Stimulated activated CD4-positive, alpha-beta T cell treated with anti-CD3 and anti-CD28 coated beads, Interleukin-15, amount 100 ng/mL, for 48 hours (primary cell): ENCODE data around the gene CD22.

Experiments
- DNase-seq, 2 donors: peaks; one replicate each; pipeline ENCODE4 v3.0.0-alpha.2; 2020; ENCODE audit warnings: low read depth in 2 of 2

CD22 gene

DNA sequence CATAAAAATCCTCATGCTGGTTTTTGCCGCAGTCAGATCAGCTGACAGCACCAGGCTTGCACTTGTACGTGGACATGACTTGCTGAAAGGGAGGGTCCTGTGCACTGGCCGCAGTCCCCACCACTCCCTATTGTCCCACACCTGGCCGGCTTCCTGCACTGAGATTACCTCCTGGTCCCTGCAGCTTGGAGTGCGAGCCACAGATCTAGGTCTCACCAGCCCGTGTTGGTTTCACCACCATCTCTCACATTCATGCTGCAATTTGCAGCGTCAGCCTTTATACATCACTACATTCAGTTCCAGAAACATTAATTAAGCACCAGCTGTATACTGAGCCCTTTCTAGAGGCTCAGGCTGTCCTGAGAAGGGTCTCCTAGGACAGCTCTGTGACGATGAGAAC, 15.0 kb upstream of the CD22 start:
- DNase-seq: no peak

DNA sequence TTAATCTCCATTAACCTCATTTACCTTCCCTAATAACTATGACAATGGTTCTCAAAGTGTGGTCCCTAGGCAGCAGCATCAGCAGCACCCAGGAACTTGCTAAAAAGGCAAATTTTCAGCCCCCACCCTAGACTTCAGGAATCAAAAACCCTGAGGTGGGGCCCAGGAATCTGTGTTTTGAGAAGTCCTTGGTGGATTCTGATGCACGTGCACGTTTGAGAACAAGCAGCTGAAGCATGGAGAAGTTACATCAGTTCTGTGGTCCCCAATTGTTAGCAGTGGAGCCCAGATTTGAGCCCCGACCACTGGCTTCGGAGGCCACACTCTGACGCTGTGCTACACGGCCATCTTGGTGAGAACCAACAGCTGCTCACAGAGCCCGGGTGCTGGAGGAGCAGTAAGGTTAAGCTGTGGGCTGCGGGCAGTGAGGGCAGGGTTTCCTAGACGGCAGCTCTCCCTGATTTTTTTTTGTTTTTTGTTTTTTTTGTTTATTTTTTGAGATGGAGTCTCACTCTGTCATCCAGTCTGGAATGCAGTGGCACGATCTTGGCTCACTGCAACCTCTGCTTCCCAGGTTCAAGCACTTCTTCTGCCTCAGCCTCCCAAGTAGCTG, 14.0 kb upstream of the CD22 start:
- DNase-seq: no peak

DNA sequence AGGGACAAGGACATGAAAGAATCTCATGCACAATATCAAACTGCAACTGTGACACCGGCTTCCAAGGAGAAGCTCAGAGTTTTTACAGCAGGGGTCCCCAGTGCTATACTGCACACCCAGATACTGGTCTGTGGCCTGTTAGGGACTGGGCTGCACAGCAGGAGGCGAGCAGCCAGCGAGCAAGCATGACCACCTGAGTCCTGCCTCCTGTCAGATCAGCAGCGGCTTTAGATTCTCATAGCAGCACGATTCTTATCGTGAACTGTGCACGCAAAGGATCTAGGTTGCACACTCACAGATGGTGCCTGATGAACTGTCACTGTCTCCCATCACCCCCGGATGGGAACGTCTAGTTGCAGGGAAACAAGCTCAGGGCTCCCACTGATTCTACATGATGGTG, 13.1 kb upstream of the CD22 start:
- no peak for DNase-seq

DNA sequence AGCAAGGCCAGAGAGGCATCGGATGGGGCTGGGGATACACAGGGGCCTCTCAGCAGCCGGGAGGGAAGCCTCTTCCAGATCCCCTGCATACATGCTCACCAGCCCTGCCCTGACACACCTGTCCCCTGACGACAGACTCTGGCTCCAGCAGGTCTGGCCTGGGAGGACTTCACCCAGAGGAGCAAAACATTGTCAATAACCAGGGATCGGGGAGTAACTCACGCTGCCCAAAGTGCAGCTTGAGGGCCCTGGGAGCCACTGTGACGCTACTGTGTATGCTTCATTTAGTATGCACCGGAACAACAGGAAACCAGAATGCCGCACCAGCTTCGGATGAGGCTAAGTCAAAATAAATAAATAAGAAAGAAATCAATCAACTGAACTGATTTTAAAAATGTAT, 12.4 kb upstream of the CD22 start:
- no peak for DNase-seq

DNA sequence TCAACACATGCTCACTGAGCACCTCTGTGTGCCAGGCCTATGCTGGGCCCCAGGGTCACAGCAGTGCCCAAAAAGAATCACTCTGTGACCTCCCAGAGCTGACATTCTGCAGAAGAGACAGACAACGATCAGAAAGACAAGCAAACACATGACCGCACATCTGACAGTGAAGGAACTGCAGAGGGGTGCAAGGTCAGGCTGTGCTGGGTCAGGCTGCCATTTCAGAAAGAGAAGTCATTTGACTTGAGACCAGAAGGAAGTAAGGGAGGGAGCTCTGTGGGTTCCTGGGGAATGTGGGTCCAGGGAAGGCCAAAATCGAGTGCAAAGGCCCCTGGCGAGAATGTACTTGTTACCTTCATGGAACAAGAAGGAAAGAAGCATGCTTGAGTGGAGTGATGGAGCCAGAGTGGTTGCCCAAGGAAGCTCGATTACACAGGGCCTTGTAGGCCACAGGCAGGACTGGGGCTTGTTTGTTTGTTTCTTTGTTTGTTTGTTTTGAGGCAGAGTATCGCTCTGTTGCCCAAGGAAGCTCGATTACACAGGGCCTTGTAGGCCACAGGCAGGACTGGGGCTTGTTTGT, 11.4 kb upstream of the CD22 start:
- DNase-seq: no peak

DNA sequence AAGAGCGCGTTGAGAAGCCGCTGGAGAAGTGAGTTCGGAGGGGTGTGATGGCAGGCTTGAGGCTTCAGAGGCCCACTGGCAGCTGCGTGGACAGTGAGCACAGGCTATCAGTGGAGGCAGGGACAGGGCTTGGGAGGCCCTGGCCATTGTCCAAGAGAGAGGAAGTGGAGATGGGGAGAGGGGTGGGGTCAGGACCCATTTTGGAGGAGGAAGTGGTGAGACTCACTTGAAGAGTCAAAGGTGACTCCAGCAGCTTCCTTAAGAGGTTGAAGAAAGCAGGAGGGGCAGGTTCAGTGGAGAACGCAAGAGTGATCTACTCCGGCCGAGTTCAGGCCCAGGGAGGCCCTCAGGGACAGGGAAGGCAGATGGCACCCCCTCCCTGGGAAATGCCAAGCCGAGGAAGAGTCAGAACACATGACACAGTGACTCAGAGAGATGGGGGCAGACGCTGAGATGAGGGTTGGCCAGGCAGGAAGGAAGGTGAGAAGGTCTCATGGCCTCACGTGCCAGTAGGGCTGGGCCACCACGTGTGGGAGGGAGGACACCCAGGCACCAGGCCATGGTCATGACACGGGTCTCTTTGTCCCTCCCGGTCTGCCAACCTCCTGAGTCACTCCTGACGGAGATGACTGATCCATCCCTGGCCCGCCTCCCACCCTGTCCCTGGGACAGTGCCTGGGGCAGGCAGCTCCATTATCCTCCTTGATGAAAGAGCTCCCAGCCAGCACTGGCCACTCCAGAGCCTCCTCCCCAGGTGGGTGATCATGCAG, 10.1 kb upstream of the CD22 start:
- no peak for DNase-seq

DNA sequence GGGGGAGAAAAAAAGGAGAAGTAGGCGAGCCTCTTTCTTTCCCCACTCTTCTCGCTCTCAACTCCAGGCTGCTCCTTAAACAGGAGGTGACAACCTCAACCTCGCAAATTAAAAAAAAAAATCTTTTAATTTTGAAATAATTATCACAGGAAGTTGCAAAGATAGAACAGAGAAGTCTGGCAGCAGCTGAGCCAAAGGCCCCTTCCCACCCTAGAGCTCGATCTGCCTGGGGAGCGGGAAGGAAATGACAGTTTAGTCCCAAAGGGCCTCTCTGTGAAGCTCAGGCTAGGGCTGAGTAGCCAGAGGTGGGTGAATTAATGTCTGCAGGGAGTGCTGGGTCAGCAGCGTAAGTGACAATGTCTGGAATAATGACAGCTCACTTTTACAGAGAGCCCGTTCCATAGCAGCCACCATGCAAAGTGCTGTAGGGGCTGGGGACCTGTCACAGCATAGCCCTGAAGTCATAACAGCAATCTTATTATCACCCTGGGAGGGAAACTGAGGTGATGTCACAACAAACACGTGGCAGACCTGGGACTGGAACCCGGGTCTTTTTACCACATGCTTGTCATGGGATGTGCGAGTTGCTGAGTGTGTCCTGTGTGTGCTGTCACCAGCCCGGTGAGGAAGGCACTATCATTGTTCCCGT, 8.8 kb upstream of the CD22 start:
- DNase-seq: no peak

DNA sequence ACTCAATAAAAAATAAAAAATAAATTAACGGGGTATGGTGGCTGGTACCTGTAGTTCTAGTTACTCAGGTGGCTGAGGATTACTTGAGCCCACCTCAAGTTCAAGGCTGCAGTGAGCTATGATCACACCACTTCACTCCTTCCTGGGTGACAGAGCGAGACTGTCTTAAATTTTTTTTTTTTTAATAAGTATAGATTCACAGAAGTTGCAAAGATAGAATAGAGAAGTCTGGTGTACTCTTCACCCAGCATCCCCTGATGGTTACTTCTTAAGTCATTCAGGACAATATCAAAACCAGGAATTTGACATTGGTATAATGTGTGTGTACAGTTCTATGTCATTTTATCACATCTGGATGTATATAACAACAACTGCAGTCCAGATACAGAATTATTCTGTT, 7.7 kb upstream of the CD22 start:
- DNase-seq: no peak

DNA sequence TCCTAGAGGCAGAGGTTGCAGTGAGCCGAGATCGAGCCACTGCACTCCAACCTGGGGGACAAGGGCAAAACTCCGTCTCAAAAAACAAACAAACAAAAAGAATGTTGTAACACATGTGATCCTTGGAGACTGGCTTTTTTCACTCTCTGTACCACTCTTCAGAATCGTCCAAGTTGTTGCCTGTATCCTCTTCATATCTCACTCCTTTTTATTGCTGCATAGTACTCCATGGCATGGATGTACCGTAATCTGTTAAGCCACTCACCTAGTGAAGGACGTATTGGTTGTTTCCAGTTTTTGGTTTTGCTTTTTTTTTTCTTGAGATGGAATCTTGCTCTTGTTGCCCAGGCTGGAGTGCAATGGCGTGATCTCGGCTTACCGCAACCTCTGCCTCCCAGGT, 7.0 kb upstream of the CD22 start:
- DNase-seq: no peak

DNA sequence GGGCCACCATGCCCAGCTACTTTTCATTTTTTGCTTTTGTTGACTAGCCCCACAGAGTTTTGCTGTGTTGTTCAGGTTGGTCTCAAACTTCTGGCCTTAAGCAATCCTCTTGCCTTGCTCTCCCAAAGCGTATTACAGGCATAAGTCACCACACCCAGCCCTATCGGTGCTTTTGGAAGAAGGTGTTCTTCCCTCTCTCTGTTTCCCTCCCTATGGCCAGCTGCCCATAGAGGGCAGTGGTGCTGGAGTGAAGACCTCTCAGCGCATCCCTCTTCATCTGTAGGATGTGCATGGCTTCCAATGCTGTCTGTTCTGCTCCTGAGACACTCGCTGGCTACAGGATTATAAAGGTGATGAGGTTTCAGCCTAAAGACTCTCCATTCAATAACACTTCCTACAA, 1.3 kb upstream of the CD22 start:
- DNase-seq: no peak

DNA sequence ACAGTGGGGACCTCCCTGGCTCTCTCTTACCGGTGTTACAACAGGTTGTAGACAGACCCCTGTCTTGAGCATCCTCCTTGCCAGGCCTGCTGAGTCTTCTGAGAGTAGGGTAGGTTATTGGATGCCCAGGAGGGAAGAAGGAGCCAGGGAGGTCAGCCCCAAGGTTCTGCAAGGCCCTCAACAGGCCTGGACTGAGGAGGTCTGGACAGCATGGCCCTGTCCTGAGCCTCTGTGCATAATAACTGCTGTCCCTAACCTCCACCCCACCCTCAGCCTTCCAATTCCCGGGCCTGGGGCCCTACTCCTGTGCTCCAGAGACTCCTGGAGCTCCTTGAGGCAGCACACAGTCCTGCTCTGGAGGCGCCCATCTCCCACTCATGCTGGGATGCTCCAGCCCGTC, 336 bp downstream of the CD22 start:
- DNase-seq: no peak

DNA sequence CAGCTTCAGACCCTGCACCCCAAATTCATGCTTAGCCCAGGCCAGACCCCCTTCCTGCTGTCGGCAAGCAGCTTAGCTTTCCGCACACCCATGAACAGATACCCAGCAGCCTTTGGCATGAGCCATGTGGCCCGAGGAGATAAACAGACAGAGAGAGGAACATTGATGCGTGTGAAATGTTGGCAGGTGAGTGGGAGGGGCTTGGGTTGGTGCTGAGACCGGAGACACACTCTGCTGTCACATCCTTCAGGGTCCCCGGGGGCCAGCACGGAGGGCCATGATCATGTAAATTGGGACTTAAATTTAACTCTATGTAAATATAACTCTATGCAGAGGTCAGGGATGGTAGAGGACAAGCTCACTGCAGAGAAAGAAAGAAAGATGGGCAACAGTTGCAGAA, 1.5 kb downstream of the CD22 start:
- DNase-seq: no peak

DNA sequence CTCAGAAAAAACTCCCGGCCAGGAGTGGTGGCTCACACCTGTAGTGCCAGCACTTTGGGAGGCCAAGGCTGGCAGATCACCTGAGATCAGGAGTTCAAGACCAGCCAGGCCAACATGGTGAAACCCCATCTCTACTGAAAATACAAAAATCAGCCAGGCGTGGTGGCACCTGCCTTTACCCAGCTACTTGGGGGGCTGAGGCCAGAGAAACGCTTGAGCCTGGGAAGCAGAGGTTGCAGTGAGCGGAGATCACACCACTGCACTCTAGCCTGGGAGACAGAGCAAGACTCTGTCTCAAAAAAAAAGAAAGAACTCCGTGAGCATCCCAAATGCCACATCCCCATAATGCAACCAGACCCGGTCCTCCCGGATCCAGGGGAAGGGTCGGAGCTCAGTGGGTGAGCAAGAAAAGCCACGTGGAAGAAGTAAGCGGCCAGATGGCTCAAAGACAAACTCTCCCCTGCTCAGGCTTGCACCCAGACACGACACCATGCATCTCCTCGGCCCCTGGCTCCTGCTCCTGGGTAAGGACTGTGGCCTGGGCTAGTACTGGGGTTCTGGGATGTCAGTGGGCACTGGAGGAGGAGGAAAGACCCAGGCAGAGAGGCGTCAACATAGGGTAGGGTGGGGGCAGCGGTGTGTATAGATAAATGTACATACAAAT, 2.7 kb downstream of the CD22 start:
- no peak for DNase-seq

DNA sequence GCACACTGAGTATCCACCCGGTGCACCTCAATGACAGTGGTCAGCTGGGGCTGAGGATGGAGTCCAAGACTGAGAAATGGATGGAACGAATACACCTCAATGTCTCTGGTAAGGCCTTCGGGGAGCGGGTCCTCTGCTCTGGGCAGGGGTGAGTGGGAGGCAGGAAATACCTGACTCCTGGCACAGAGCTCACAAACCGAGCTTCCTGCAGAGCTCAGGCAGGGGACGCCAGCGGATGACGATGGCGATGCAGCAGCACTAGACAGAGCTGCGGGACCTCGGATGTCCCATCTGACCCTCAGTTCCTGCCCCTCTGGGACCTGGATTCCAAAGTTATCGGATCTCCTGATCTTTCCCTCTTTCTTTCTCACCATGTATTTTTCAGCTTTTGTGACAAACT, 3.8 kb downstream of the CD22 start:
- peak in 1 of 2 donors; percentile 35 for DNase-seq

DNA sequence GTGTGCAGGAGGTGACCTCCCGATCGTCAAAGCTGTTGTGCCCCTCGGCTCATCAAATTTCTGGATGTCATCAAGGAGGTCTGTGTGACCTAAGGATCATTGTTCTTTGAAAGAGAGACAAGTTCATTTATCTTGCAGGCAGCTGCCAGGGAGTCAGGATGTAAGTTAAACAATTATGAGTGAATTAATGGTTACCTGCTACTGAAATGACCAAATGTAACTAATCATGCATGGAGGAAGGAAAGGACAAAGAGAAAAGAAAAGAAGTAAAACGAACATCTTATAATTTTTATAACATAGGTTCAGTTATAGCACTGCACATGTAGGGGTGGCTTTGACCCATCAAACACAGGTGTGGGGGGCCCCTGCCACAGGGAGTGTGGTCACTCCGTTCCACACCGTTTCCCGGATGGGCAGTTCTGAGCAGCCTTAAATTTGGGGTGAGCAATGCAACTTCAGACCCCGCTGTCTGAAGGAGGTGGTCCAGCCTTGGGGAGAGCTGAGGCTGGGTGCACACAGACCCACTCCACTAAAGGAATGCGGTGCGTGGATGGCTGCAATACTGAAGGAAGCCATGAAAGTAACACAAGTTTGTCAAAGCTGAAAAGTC, 5.3 kb downstream of the CD22 start:
- DNase-seq: no peak

DNA sequence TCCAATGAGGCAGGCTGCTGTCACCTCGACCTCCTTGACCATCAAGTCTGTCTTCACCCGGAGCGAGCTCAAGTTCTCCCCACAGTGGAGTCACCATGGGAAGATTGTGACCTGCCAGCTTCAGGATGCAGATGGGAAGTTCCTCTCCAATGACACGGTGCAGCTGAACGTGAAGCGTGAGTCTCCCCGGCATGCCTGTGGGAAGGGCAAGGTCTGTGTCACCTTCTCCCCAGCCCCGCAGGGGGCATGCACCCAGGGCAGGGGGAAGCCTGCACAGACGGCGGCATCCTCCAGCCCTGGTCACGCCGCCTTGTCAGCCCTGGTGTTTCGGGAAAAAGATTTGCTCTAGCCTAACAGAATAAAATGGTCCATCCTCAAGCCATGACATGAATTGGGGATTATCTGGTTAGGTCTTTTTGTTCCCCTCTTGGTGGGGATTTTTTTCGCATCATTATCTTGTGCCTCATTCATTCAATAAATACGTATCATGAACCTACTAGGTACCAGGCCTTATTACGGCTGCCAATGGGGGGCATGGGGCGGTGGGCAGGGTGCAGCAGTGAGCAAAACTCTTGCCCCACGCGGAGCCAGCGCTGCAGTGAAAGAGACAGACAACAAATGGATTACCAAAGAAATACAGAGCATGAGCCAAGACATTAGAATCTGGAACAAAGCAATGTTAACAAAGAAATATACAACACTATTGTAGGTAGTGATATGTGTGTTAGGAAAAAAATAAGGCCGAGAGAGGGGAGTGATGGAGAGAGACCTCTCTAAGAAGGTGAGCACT, 7.4 kb downstream of the CD22 start:
- no peak for DNase-seq

DNA sequence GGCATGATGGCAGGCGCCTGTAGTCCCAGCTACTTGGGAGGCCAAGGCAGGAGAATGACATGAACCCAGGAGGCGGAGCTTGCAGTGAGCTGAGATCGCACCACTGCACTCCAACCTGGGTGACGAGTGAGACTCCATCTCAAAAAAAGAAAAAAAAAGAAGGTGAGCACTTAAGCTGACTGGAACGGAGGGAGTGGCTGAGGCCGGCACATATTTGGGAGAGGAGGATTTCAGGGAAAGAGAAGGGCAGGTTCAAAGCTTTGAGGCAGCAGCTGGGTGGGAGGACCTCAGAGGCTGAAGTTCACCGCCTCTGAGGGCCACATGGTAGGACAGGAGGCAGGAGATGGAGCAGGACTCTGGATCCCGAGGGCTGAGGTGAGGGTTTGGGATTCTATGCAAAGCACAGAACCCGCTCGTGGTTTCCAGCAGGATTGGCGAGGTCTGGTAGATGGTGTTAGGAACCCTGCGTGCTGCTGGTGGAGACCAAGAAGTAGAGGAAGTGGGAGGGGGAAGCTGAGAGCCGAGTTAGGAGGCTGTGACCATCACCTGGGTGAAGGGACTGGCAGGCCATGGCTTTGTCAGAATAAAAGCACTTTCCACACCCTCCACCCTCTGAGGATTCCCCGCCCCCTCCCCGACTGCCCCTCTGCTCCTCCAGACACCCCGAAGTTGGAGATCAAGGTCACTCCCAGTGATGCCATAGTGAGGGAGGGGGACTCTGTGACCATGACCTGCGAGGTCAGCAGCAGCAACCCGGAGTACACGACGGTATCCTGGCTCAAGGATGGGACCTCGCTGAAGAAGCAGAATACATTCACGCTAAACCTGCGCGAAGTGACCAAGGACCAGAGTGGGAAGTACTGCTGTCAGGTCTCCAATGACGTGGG, 8.4 kb downstream of the CD22 start:
- no peak for DNase-seq

DNA sequence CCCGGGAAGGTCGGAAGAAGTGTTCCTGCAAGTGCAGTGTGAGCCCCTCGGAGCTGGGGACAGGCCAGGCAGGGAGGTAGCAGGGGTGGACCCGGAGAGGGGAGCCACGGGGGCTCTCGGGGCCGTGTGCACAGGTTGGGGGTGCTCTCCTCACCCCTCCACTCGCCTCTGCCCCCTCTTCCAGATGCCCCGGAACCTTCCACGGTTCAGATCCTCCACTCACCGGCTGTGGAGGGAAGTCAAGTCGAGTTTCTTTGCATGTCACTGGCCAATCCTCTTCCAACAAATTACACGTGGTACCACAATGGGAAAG, 9.0 kb downstream of the CD22 start:
- DNase-seq: no peak

DNA sequence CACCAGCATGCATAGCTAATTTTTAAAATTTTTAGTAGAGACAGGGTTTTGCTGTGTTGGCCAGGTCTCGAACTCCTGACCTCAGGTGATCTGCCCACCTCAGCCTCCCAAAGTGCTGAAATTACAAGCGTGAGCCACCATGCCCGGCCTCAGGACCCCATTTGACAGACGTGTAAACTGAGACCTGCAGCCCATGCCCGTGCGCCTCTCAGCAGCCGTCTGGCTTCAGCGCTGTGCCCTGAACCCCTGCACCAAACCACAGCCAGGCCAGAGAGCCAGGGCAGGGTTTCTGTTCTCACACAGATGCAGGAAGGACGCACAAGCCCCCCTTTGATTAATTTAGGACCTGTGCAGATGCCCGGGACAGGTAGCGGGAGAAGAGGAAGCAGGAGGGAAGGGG, 11.4 kb downstream of the CD22 start:
- no peak for DNase-seq

DNA sequence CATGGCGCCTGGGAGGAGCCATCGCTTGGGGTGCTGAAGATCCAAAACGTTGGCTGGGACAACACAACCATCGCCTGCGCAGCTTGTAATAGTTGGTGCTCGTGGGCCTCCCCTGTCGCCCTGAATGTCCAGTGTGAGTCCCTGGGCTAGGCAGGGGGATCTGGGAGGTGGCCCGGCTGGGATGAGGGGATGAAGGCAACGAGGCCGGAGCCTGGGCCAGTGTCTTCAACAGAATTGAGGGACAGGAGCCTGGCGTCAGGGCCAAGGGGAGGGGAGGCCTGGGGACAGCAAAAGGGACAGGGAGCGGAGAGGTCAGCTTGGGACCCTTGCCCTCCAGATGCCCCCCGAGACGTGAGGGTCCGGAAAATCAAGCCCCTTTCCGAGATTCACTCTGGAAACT, 12.0 kb downstream of the CD22 start:
- no peak for DNase-seq
